ENCODE results near the gene NCOR2.

The NCOR2 gene

DNA sequence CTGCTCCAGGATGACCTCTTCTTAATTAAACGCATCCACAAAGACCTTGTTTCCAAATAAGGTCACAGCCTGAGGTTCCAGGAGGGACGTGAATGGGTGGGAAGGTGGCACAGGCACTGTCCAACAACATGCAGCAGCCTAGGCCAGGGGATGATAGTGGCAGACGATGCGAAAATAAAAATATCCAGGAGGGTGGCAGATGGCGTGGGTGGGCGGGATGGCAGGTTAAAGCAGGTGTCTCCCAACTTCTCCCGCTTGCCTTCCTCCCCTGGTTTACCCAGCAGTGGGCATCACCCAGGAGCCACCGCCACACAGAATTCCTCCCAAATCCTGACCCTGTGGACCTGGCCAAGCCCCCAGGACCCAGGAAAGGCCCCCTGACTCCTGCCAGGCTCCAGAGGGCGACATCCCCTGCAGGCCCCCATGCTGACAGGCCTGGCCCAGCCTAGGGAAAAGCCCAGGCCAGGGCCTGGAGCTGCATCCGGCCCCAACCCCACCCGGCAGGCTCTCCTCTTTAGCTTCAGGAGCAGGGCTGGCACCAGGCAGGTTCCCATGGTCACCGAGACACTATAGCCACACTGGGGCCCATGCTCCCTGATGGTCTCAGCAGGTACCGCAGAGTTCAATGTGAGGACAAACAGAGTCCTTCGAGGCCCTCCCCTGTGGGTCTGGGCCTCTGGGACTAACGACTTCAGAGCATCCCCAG, 9.7 kb downstream of the NCOR2 start:
- DNase-seq = no peak

DNA sequence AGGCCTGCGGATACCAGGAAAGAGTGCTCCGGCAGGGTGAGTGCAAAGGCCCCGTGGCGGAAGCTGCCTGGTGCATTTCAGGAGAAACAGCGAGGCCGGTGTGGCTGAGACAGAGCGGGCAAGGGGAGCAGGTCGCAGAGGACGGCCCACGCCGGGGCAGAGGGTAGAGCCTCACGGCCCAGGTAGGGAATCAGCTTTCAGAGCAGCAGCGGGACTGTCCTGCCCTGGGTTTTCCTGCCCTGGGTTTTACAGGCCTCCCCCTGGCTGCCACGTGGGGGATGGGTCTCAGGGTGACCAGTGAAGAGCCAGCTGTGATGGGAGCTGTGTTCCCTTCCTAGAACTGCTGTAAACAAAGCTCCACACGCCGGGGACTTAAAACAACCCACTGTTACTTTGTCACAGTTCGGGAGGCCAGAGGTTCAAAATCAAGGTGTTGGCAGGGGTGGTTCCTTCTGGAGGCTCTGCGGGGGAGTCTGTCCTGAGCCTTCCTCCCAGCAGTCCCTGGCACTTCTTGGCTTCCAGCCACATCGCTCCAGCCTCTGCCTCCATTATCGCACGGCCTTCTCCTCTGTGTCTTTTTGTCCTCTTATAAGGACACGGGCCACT, 10.4 kb downstream of the NCOR2 start:
- no peak for DNase-seq

DNA sequence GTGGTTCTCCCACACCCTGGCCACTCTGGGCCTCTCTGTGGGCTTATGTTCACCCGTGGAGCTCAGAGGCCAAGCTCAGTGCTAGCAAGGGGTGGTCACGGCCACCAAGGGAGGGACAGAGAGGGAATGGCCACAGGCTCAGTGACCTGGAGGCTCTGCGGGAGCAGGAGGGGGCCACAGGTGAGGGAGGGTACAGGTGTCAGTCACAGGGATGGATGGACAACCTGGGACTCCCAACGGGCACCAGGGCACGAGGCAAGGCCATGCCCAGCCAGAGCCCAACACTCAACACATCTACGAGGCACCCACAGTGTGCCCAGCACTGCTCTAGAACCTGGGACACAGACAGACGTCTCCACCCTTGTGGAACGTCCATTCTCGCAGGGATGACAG, 11.3 kb downstream of the NCOR2 start:
- DNase-seq = no peak

DNA sequence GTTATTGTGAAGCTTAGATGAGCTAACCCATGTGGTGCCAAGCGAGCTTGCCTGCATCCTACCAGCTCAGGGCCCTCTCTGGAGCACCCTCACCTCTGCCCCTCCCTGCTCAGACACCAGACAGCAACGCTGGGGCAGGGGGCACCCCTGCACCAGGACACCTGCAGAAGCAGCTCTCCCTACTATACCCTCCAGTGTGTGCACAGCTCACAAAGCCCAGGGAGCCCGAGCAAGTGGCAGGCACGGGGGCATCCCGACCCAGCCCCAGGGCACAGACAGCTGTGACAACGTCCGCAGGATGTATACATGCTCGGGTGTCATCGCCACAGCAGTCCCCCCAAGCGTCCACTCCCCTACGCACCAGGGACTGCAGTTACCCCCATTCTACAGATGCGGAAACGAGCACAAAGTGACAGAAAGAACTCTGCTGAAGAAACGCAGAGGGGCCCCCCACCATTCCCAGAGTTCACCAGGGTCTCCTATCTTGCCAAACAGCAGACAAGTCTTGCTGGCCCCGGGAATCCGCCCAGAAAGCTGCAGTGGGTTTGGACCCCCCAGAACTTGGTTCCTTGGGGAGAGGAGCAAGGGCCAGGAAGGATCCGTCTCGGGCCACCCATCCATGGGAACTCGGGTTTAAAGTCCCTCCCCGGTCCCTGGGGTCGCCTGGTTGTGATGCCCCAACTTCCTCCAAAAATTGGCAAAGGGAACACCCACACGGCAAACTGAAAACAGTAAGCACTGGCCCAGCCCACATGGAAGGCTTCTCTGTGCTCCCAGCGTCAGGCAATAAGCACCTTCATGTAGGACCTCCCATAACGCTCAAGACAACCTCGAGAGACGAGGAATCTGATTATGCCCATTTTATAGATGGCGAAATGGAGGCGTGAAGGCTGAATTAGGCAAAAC, 12.0 kb downstream of the NCOR2 start:
- no peak for DNase-seq

DNA sequence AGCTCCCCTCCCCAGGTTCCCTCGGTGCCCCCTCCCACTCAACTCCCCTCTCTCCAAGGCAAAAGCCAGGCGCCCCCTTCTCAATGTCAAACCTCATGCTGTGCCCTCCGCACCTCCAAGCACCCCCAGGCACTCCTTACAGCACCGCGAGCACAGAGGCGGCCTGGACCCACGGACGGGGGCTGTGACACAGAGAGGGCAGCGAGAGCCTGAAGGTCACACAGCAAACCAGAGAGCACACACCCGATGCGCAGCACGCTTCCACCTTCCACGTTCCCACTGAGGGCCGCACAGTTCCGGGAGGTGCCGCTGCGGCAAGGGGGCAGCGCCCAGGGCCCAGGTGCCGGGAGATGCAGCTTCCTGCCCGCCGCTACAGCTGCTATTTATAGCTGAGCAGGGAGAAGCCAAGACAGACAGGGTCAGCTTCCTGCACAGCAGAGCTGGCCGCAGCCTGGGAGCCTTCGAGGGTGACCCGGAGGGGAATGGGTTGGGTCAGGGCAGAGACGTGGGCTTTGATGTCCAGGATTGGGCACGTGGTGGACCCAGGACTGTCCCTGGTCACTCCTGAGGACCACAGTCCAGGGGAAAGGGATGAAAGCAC, 12.9 kb downstream of the NCOR2 start:
- no peak for DNase-seq

DNA sequence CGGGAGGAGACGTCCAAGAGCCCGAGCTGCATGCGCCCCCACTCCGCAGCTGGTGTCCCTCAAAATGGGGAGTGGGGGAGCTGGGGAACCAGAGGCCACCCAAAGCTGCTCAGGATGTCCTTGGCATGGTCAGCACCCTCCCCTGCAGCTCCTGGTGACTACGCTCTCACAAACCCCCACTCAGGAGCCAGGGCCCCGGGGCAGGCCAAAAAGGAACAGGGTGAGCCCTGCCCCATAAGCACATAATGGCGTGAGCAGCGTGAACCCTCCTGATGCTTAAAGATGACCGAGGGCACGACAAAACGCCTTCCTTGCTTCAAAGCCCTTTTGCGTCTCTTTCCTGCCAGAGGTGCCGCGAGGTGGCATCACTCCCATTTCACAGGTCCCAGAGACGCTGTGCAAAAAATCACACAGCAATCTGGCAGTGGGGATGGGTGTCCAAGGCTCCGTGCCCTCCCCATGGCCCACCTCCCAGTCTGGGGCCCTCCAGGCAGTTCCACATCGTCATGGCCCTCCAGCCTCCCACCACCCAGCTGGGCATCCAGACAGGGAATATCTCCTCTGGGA, 13.5 kb downstream of the NCOR2 start:
- no peak for DNase-seq

DNA sequence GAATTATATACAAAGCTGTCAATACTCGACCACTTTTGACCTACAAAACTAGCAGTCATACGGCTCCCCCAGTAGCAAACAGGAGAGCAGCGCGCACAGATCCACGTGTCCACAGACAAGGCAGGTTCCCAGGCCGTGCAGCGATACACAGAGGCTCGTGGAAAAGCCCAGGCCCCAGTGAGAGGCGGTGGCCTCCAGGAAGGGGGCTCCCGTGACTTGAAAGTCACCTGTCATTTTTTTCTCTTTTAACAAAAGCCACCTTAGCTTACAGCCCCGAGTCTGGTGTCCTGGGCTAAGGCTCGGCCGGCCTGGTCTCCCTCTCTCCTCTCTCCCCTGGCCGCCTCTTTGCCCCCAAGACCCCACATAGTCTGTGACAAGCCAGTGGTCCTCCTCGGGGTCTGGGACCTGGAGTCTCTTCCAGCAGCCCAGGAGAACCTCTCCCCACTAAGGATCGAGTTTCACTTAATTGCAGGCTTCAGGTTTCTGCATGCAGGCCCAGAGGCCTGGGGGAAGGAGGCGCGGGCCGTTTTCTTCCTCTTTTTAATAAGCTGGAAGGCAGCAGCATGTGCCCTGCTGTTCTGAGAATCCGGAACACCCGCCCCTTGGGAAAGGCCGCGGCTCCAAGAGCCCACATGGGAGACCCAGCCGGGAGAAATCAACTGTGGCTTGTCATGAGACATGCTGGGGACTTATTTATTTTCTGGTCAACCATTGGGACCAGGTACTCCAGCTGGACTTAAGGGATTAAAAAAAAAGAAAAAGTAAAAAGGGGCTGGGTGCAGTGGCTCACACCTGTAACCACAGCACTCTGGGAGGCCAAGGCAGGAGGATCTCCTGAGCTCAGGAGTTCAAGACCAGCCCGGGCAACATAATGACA, 15.9 kb downstream of the NCOR2 start:
- no peak for DNase-seq

DNA sequence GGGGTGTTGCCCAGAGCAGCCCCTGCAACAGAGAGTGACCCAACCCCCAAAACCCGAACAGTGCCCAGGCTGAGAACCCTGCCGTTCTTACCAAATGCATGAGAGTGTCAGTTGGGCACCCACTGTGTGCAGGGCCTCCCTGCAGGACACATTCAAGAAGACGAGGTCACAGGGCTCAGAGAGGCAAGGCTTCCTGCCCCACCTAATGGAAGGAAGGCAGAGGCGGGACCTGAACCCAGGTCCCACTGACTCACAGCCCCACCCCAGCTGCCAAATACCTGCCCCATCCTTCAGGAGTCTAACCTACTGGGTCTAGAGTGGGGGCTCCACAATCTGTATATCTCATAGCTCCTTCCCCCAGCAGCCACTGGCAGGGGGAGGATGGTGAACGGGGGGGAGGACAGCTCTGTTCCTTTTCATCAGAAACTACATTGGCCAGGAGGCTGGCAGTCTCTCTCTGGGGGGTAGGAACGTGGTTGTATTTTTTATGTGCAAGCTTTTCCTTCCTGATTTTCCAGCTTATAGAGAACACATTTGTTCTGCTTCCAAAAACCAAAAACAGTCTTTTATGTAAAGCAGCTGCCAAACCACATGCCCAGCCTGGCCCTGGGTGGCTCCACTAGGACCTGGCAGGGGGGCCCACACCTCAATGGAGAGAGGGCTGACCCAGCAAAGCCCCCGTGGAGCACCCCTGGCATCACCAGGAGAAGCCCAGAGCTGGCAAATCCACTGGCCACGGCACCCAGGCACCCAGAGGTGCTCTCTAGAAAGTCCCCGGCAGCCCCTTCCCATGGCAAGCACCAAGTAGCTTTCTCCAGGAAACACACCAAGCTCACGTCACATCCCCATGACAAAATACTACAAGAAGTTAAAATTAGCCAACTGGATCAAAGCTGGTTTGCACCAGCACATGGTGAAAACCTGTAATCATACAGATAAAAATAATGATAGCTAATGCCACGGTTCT, 17.0 kb downstream of the NCOR2 start:
- DNase-seq = no peak

DNA sequence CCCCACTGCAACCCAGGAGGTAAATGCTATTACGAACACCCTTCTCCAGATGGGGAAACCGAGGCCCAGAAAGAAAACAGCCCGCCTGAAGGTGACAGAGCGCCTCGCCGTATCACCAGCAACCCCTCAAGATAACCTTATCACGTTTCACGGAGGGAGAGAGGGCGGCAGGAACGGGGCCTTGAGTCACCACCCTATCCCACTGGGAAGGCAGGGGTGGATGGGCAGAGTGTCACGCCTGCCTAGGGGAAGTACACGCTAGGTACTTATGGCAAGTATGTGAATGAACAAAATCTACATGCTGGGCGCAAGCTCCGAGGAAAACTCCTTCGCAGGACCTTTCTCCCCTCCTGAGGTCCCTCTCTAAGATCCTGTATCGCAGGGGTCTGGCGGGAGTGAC, 17.8 kb downstream of the NCOR2 start:
- DNase-seq = no peak

DNA sequence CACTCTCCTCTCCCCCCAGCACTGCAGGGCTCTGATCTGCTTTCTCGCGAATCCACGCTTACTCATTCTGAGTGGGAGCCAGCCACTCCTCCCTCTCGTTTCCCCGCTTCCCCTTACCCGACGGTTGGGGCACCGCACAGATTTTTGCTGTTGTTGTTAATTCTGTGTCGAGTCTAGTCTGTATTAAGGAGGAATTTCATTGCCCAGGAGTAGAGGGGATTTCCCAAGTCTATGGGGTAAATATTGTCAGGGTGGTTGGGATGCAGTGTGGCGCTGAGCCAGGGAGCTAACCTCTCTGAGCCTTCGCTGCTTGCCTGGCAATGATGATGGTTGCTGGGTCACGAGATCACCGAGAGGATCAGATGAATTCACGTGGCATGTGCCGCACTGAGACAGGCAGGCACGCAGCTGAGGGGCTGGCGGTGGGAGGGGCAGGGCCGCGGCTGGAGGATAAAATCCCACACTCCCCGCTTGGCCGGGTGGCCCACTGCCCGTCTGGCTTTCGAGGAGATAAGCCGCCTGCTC, 18.5 kb downstream of the NCOR2 start:
- DNase-seq = peak; percentile 43

DNA sequence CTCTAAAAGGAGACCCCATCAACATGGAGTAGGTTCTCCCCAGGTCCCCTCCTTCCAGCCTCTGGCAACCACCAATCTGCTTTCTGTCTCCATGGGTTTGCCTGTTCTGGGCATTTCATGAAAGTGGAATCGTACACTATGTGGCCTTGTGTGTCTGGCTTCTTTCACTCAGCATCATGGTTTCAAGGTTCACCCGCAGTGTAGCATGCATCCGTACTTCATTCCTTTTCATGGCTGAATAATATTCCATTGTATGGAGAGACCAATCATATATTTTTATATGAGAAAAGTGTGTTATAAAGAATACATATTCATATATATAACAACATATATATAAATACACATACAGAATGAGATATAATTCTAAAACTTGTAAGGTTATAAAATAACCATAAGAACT, 19.8 kb downstream of the NCOR2 start:
- DNase-seq = no peak

DNA sequence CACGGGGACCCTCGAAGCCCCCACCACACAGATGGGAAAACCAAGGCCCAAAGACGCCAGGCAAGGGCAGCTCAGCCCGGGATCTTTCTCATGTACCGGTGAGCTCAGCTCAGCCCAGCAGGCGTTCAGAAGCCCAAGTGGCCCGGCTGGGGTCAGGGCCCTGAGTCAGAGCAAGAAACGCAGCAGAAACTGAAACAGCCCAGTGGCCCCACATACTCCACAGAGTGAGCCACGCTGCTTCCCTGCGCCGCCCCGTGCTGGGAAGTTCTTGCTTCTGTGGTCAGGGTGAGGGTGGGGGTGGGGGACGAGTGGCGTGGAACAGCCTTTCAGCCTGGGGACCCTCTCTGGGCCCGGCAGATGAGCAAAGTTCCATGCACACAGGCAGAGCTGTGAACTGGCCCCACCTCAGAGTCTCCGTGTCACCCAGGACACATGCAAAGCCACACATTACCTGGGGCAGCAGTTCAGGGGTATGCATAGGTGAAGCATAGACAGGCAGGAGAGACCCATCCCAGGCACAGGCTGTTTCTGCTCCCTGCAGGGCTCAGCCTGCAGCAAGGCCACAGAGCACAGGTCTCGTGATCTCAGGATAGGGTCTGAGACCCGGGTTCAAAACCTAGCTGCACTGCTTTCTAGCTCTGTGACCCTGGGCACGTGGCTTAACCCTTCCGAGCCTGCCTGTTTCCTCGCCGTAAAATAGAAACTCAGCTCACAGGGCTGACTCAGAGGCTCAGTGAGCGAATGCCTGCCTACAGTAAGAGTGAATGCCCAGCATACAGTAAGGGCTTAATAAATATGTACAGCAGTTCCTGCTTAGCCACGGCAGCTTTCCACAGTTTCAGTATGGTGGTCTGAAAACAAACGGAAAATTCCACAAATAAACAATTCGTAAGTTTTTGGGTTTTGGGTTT, 21.6 kb downstream of the NCOR2 start:
- peak; percentile 93 for DNase-seq

DNA sequence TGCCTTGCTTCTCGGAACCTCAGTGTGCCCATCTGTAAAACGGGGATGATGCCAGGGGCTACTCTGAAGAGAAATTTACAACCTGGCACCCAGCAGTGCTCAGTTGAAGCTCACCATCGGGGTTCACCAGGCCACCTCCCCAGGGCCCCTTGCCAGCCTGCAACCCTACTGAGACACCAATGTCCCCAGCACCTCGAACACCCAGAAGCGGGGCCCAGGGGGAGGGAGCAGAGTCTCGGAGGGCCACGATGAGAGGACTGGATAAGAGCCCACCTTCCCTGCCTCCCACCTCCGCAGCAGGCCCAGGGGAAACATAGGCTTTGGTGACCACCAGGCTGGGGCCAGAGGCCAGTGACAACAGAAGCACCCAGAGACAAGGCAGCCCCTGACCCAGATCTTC, 22.4 kb downstream of the NCOR2 start:
- DNase-seq = no peak

DNA sequence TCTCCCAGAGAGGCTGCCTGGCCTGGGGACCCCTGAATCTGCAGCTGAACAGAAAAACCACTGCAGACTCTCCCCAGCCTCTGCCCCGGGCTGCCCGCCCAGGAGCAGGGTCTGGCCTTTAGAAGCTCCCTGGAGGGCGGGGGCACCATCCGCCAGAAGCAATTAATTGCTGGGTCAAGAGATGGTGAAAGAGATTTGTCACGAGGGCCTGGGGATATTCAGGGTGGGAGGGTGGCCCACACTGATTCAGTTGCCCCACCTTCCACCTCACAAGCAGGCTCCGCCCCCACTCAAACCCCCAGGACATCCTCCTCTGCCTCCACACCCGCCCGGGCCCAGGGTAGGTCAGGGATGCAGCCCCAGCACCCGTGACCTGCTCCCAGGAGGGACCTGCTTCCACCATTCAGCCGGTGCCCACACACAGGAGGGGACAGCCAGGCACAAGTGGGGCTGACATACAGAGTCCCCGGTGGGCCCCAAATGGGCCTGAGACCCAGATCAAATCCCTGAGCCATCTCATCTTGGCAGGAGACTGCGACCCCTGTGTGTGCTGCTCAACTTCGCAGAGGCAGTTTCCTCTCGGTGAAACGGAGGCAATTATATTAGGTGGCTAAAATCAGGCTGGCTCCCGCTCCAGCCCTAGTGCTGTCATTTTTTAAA, 23.0 kb downstream of the NCOR2 start:
- no peak for DNase-seq

DNA sequence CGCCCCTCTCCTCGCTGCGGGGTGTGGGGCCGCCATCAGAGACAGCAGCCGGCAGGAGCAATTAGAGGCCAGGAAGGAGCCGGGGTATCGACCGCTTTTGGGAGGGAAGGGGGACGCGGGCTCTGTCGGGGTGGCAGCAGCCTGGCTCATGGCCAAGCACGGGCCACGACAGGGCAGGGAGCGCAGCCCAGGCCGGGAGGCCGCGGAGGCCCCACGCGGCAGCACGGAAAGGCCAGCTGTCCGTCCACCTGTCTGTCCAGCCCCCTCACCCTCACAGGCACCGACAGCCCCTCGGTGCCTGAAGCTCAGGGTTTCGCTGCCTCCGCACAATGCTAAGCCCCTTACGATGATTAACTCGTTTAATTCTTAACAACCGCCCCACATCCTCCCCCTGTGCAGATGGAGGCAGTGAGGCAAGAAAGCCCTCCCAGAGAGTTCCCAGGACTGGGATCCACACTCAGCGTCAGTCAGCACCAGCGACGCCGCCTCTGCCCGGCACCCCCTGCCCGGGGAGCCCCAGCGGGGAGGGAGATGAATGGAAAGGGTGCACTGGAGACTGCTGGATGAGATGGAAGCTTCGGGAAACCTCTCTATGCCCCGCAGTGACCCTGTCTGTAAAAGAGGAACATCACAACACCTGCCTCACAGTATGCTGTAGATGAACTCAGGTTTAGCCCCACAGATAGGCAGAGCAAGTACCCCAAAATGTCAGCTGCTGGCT, 23.7 kb downstream of the NCOR2 start:
- DNase-seq = no peak

DNA sequence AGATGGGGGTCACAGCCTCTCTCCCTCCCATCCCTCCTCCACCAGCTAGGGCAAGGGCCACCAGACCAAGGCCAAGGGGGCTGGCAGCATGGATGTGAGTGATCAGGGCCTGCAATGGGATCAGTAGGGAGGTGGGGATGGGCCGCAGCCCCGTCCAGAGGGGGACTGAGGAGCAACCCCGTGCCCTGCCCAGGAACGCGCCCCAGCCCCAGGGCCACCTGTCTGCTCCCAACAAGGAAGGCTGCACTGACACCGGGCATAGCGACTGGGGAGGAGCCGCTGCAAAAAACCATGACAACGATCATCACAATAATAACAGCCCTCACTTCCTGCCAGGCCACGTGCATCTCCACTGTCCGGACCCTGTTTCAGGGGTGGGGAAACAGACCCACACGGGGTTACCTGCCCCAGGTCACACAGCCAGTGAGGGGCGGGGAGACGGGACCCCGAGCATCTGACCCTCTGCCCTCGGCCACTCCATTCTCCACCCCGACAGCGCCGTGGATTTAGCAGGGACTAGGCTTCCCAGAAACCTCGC, 24.3 kb downstream of the NCOR2 start:
- peak; percentile 24 for DNase-seq

DNA sequence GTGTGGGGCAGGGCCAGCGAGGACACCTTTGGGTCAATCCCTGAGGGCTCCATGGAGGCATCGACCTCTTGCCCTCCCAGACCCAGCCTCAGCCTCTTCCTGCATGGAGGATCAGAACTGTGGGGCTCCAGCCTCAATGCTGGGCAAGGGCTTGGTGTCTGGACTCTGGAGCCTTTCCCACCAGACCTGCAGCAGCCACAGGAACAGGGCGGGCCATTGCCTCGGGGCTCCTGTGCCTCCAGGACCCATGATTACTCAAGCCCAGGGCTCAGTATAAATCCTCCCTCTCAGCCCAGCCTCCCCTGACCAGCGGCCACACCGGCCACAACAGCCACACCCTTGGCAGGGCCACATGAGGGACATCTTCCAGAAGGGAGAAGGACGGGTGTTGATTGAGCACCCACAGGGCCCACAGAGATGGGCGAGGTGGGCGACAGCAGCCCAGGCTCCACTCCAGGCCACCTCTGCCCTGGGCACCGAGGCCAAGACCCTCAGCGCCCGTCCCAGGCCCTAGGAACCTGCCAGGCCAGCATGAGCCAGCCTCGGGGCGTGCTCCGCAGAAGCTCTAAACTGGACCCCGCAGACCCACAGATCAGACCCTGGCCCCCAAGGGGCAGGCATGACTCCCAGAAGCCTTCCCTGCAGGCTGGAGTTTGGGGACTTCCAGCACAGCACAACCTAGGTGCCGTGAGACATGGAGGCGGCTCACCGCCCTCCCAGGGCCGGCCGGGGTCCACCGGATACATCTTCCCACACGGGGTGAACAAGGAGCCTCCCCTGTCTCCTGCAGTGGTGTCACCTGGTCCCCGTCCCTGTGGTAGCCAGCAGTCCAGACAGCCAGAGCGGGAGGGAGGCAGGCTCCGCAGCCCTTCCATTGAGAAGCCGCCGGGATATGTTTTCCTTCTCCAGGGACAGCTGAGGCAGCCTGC, 25.1 kb downstream of the NCOR2 start:
- no peak for DNase-seq

Measured in activated CD4-positive, alpha-beta T cell treated with anti-CD3 and anti-CD28 coated beads, Interleukin-2, Interleukin-6, amounts not matched to agents 100 ng/mL and 50 ng/mL, durations not matched to agents 16 hours and 8 hours (primary cell).